K562 (cell line): ENCODE results near the gene ATXN7.

ENCODE experiments used
- CTCF ChIP-seq, 3 experiments: IDR thresholded peaks in 2 of 3; conservative IDR thresholded peaks in 1 of 3; 2 replicates each; pipeline ENCODE4 v1.5.1; 2011 to 2012; ENCODE audit warnings: low read length in 3 of 3, mild to moderate bottlenecking in 3 of 3, control low read depth in 2 of 3, improper control_type of control experiment in 1 of 3, inconsistent platforms in 1 of 3, low read depth in 1 of 3, mixed read lengths in 1 of 3, moderate library complexity in 1 of 3; ENCODE audit not compliant: insufficient read depth in 2 of 3
- NFIC ChIP-seq: fragments of 450-650 bp; IDR thresholded peaks from 2 replicates; pipeline ENCODE4 v1.6.1; 2017; ENCODE audit warnings: mild to moderate bottlenecking, inconsistent platforms
- NFRKB ChIP-seq: fragments of 450-650 bp; IDR thresholded peaks from 2 replicates; pipeline ENCODE4 v1.6.1; 2016; ENCODE audit warnings: low read depth
- PKNOX1 ChIP-seq: fragments of 450-650 bp; IDR thresholded peaks from 2 replicates; pipeline ENCODE4 v1.6.1; 2016
- TEAD2 ChIP-seq: fragments of 450-650 bp; IDR thresholded peaks from 2 replicates; pipeline ENCODE4 v1.6.1; 2016; ENCODE audit warnings: missing genetic modification characterization, control low read depth, missing compliant biosample characterization

GRCh38 chr3:63955830-63956545 is 92.3 kb downstream of the ATXN7 start:
- TF ChIP-seq PKNOX1, result no peak
- no peak for TF ChIP-seq NFIC
- no peak for TF ChIP-seq CTCF (IDR thresholded peaks at IDR 0.05 in 2 of 3, conservative IDR thresholded peaks at IDR 0.05 in 1 of 3; ENCODE audit: insufficient read depth in 2 of 3, low read depth in 1 of 3, low read length in 3 of 3)
- no peak for TF ChIP-seq NFRKB
- no peak for TF ChIP-seq TEAD2 (tag)
